RWPE1 (cell line): Measurements from ENCODE around the gene NSUN2.

Experiments
- CTCF ChIA-PET: fragments of 350-600 bp; sonication (Branson Sonifier 250); formaldehyde crosslinking; extraction: SDS; loops from one replicate; lab custom pipeline; 2021; lab: Yijun Ruan, JAX
- POLR2A ChIA-PET: fragments of 400-600 bp; formaldehyde crosslinking; extraction: SDS; loops from one replicate; lab custom pipeline; 2020; ENCODE audit warnings: antibody characterized with exemption; ENCODE audit not compliant: low non-redundant PET; lab: Yijun Ruan, JAX
- DNase-seq: peaks from one replicate; pipeline ENCODE4 v3.0.0; 2012; ENCODE audit warnings: low spot score
- H3K27ac ChIP-seq: fragments of 450-650 bp; 2 replicates; pipeline ENCODE4 v1.5.1; 2017
- CTCF ChIP-seq: fragments of 450-650 bp; conservative IDR thresholded peaks from 2 replicates; pipeline ENCODE4 v1.5.1; 2017; ENCODE audit warnings: low read depth, mild to moderate bottlenecking

Gene NSUN2

DNA sequence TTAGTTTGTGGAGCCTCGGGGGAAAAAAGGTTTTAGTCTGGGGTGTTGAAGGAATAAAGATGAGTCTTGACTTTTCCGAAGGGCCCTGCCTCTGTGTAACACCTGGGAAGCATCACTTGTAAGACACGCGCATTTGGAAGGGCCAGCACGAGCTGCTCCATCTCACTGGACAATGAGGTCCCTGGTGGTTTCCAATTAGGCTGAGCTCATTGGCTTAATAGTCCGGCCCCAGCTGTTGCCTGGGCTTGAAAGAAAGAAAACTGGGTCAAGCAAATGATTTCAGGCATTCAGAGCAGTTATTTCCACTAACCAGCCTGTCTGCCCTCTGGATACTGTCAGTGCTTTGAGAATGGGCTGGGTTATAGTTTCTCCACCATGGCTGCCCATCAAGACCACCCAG, 64.5 kb downstream of the NSUN2 start:
- DNase-seq, result no peak
- no peak for TF ChIP-seq CTCF
- no peak overlapping the region for H3K27ac ChIP-seq
- POLR2A ChIA-PET, result no interaction called here
- CTCF ChIA-PET, result no interaction called here

- DNase-seq, result no peak
- POLR2A ChIA-PET, result no interaction called here
- no peak overlapping the region for H3K27ac ChIP-seq
- no peak for TF ChIP-seq CTCF
- CTCF ChIA-PET, result interaction anchor here (1.2 kb wide), 1 partner anchor 9 kb away, joined by 4 read pairs; no protein-coding TSS in a partner anchor
These were observed 65.0 kb downstream of the NSUN2 start for GRCh38 chr5:6567835-6568234.

GRCh38 chr5:6567068-6567467, 65.8 kb downstream of the NSUN2 start:
- no peak overlapping the region for H3K27ac ChIP-seq
- DNase-seq, result no peak
- POLR2A ChIA-PET, result no interaction called here
- no peak for TF ChIP-seq CTCF
- CTCF ChIA-PET, result interaction anchor here (1.2 kb wide), 1 partner anchor 10 kb away, joined by 4 read pairs; no protein-coding TSS in a partner anchor

- no peak for TF ChIP-seq CTCF
- POLR2A ChIA-PET, result no interaction called here
- CTCF ChIA-PET, result no interaction called here
- H3K27ac ChIP-seq, result no peak overlapping the region
- DNase-seq, result no peak
These were observed 67.4 kb downstream of the NSUN2 start for GRCh38 chr5:6565492-6565891.

DNA sequence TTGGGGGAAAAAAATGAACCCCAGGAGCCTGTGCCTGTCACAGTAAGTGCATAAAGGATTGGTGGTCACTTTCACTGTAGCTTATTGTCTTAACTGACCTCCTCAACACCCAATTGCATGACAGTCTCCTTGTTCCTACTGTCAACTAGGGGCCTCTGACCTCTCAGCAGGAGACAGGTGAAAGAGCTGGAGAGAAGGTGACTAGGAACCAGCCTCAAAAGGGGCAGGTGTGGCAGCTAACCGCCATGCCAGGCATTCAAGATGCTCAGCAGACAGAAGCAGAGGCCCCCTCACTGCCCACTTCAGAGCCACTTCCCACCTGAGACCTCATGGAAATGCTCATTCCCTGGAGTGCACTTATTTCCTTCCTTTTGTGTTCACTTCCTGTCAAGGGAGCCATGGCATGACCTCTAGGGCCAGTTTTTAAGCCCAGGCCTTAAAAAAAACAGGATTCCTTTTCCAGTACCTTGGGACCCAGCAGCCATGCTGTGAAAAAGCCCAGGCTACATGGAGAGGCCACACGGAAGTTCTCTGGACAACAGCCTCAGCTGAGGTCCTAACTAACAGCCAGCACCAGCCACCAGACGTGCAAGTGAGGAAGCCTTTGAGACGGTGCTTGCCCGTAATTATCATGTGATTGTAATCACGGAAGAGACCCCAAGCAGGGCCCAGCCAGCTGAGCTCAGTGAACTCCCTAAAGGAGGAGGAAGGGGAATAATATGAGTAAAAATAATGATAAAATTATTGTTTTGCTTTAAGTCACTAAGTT, 74.9 kb downstream of the NSUN2 start:
- DNase-seq, result no peak
- ChIA-PET CTCF (no interaction called here), POLR2A (no interaction called here)
- TF ChIP-seq CTCF, result no peak
- no peak overlapping the region for H3K27ac ChIP-seq

DNA sequence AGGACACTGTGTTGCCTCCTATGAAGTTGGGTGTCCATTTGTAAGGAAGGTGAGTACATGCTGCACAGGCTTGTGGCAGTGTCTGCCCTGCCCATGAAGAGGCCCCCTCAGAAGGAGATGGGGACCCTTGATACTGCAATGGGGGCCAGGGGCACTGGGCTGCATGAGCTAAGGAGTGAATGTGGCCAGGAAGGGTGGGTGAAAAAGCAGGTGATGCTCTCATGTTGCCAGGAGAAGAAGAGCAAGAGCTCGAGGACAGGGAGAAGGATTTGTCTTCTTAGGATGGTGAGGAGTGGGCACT, 76.1 kb downstream of the NSUN2 start:
- no peak for DNase-seq
- CTCF ChIA-PET, result no interaction called here
- POLR2A ChIA-PET, result no interaction called here
- no peak overlapping the region for H3K27ac ChIP-seq
- no peak for TF ChIP-seq CTCF
